Karpas-422 (cell line): ENCODE measurements around the gene KLF7. TPM values are rescaled to one million over a fixed set of nuclear protein-coding genes. Genes with fewer than 3 reads are reported as not detected.

Source experiments
- DNase-seq: peaks from one replicate; pipeline ENCODE4 v3.0.0-alpha.2; 2015
- H2AFZ ChIP-seq: fragments of 200-600 bp; sonication (generic); 2 replicates; pipeline ENCODE4 v1.6.1; 2014; ENCODE audit warnings: antibody characterized with exemption, low read length, mixed read lengths
- H3K27ac ChIP-seq: fragments of 200-600 bp; sonication (generic); 2 replicates; pipeline ENCODE4 v1.5.1; 2014; ENCODE audit warnings: mild to moderate bottlenecking, low read length, moderate library complexity
- H3K27me3 ChIP-seq: fragments of 200-600 bp; sonication (generic); 2 replicates; pipeline ENCODE4 v1.6.1; 2014; ENCODE audit warnings: low read length, mixed read lengths
- H3K36me3 ChIP-seq: fragments of 200-600 bp; sonication (generic); 2 replicates; pipeline ENCODE4 v1.6.1; 2014; ENCODE audit warnings: low read length, mixed read lengths; ENCODE audit not compliant: insufficient read depth
- H3K4me1 ChIP-seq: fragments of 200-600 bp; sonication (generic); 2 replicates; pipeline ENCODE4 v1.6.1; 2014; ENCODE audit warnings: mild to moderate bottlenecking, low read length, mixed read lengths
- H3K4me2 ChIP-seq: fragments of 200-600 bp; sonication (generic); 2 replicates; pipeline ENCODE4 v1.6.1; 2014; ENCODE audit warnings: low read length, low read depth, mild to moderate bottlenecking; ENCODE audit not compliant: poor library complexity, severe bottlenecking
- H3K4me3 ChIP-seq: fragments of 200-600 bp; sonication (generic); 2 replicates; pipeline ENCODE4 v1.5.1; 2014; ENCODE audit warnings: mild to moderate bottlenecking, antibody characterized with exemption, low read length, mixed read lengths
- H3K79me2 ChIP-seq: fragments of 200-600 bp; sonication (generic); 2 replicates; pipeline ENCODE4 v1.6.1; 2014; ENCODE audit warnings: mild to moderate bottlenecking, low read length, mixed read lengths
- H3K9ac ChIP-seq: fragments of 200-600 bp; sonication (generic); 2 replicates; pipeline ENCODE4 v1.6.0; 2014; ENCODE audit warnings: low read length
- H3K9me2 ChIP-seq: fragments of 200-600 bp; sonication (generic), shearing (Covaris generic); replicated peaks from 2 replicates; pipeline ENCODE4 v1.6.0; 2014; ENCODE audit warnings: mild to moderate bottlenecking, low read length, moderate library complexity; ENCODE audit not compliant: insufficient read depth
- H3K9me3 ChIP-seq: fragments of 300-700, 200-600 bp; sonication (generic); 2 replicates; pipeline ENCODE4 v1.6.1; 2014; ENCODE audit warnings: low read length, mixed read lengths
- H4K20me1 ChIP-seq: fragments of 200-600 bp; sonication (generic); 2 replicates; pipeline ENCODE4 v1.6.1; 2014; ENCODE audit warnings: mild to moderate bottlenecking, antibody characterized with exemption, low read length, low read depth; ENCODE audit not compliant: insufficient read depth
- total RNA-seq: library from RNA; depleted of rRNA; stranded (reverse); fragments of >200 nt; shearing (Covaris generic); gene quantifications from 2 replicates; pipeline ENCODE4 v1.2.3, GENCODE V29; 2014; ENCODE audit warnings: low replicate concordance; rRNA removed

Gene KLF7
- total RNA-seq: 6.5 and 8.8 TPM in 2 replicates

GRCh38 chr2:207165121-207166038 is at the start of gene KLF7:
TSS of gene KLF7 (minus strand) at chr2:207165948. CDS start at chr2:207165568, 380 bp downstream.
- H3K36me3 ChIP-seq: no peaks in the 10 kb centered on the region
- peak within 1 kb of the TSS; percentile 97 for H3K9ac ChIP-seq
- H3K9me3 ChIP-seq: no peaks in the 10 kb centered on the region
- H4K20me1 ChIP-seq: 0 out of 2 replicates have a peak, but pooled peaks cover 4% of the 10 kb centered on the region
- H3K27me3 ChIP-seq: 0 out of 2 replicates have a peak, but pooled peaks cover 2% of the 10 kb centered on the region
- H3K4me1 ChIP-seq: peaks cover 40% of the 10 kb centered on the region
- H3K27ac ChIP-seq: peak within 1 kb of the TSS; percentile 87
- peak within 1 kb of the TSS; percentile 84 for H3K4me3 ChIP-seq
- H3K4me2 ChIP-seq: peak within 1 kb of the TSS; percentile 91
- peak within 1 kb of the TSS; percentile 79 for H2AFZ ChIP-seq
- no peaks in the 10 kb centered on the region for H3K79me2 ChIP-seq
- DNase-seq: peak; percentile 52
- H3K9me2 ChIP-seq: no peaks in the 10 kb centered on the region

- Histone ChIP-seq H3K79me2 (no peaks in the 10 kb centered on the region), H3K27me3 (no peaks in the 10 kb centered on the region), H3K4me3 (no peak overlapping the region), H4K20me1 (no peaks in the 10 kb centered on the region), H3K4me2 (no peak overlapping the region), H3K9ac (no peak overlapping the region), H3K4me1 (no peaks in the 10 kb centered on the region), H3K36me3 (no peaks in the 10 kb centered on the region), H2AFZ (no peak overlapping the region), H3K9me2 (no peaks in the 10 kb centered on the region), H3K9me3 (no peaks in the 10 kb centered on the region), H3K27ac (no peak overlapping the region)
- DNase-seq: no peak
Observed at GRCh38 chr2:207215308-207215707, 49.6 kb upstream of the KLF7 start.

GRCh38 chr2:207214446-207214845 is 48.7 kb upstream of the KLF7 start:
- DNase-seq: no peak
- no peaks in the 10 kb centered on the region for H3K79me2 ChIP-seq
- no peak overlapping the region for H3K4me2 ChIP-seq
- no peak overlapping the region for H3K9ac ChIP-seq
- no peaks in the 10 kb centered on the region for H3K36me3 ChIP-seq
- H4K20me1 ChIP-seq: no peaks in the 10 kb centered on the region
- no peaks in the 10 kb centered on the region for H3K4me1 ChIP-seq
- H3K9me3 ChIP-seq: no peaks in the 10 kb centered on the region
- no peak overlapping the region for H2AFZ ChIP-seq
- no peaks in the 10 kb centered on the region for H3K9me2 ChIP-seq
- no peaks in the 10 kb centered on the region for H3K27me3 ChIP-seq
- H3K4me3 ChIP-seq: no peak overlapping the region
- H3K27ac ChIP-seq: no peak overlapping the region

DNA sequence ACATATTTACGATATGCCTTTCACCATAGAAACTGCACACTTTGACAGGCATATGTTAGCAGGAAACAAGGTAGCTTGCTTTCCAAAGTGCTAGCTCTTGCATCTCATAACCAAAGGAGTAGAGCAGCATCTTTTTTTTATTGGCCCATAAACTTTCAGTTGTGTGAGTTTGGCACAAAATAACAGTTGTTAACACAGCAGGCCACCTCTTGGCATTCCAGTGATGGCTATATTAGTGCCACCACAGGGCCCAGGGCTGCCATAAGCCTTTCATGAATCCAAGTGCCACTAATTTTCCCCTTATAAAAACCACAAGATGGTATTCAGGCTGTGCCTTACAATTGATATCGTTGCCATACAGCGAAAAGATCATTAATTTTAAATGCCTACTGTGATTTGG is 40.3 kb upstream of the KLF7 start:
- H4K20me1 ChIP-seq: no peaks in the 10 kb centered on the region

GRCh38 chr2:207205173-207205957 is 39.6 kb upstream of the KLF7 start:
- DNase-seq: no peak
- no peaks in the 10 kb centered on the region for H4K20me1 ChIP-seq
- no peaks in the 10 kb centered on the region for H3K9me2 ChIP-seq
- H3K4me1 ChIP-seq: peaks cover 3% of the 10 kb centered on the region; the same call in 1 of the 2 replicates
- H3K9me3 ChIP-seq: no peaks in the 10 kb centered on the region
- no peak overlapping the region for H3K4me3 ChIP-seq
- H3K27me3 ChIP-seq: no peaks in the 10 kb centered on the region
- H3K27ac ChIP-seq: no peak overlapping the region
- H2AFZ ChIP-seq: no peak overlapping the region
- H3K9ac ChIP-seq: no peak overlapping the region
- H3K36me3 ChIP-seq: no peaks in the 10 kb centered on the region
- H3K4me2 ChIP-seq: no peak overlapping the region
- H3K79me2 ChIP-seq: no peaks in the 10 kb centered on the region

More for the DNA sequence above, 40.3 kb upstream of the KLF7 start:
- Histone ChIP-seq H3K36me3 (no peaks in the 10 kb centered on the region), H3K27ac (no peak overlapping the region), H3K79me2 (no peaks in the 10 kb centered on the region), H3K4me3 (no peak overlapping the region), H2AFZ (no peak overlapping the region), H3K27me3 (no peaks in the 10 kb centered on the region), H3K9me3 (no peaks in the 10 kb centered on the region), H3K9ac (no peak overlapping the region), H3K4me2 (no peak overlapping the region), H3K9me2 (no peaks in the 10 kb centered on the region), H3K4me1 (peaks cover 3% of the 10 kb centered on the region; the same call in 1 of the 2 replicates)
- DNase-seq: no peak

- no peak for DNase-seq
Observed at GRCh38 chr2:207203056-207203455, 37.3 kb upstream of the KLF7 start.

GRCh38 chr2:207202645-207203044 is 36.9 kb upstream of the KLF7 start:
- Histone ChIP-seq H4K20me1 (no peaks in the 10 kb centered on the region), H3K9ac (no peak overlapping the region), H3K4me3 (no peak overlapping the region), H3K27ac (no peak overlapping the region), H2AFZ (no peak overlapping the region), H3K4me1 (peaks cover 3% of the 10 kb centered on the region; the same call in 1 of the 2 replicates), H3K9me3 (no peaks in the 10 kb centered on the region), H3K9me2 (no peaks in the 10 kb centered on the region), H3K79me2 (no peaks in the 10 kb centered on the region), H3K36me3 (0 out of 2 replicates have a peak, but pooled peaks cover 1% of the 10 kb centered on the region), H3K4me2 (no peak overlapping the region), H3K27me3 (no peaks in the 10 kb centered on the region)
- DNase-seq: peak; percentile 55

More at GRCh38 chr2:207203056-207203455, 37.3 kb upstream of the KLF7 start:
- no peaks in the 10 kb centered on the region for H3K9me2 ChIP-seq
- no peak overlapping the region for H3K4me2 ChIP-seq
- H3K79me2 ChIP-seq: no peaks in the 10 kb centered on the region
- H3K4me3 ChIP-seq: no peak overlapping the region
- peaks cover 3% of the 10 kb centered on the region; the same call in 1 of the 2 replicates for H3K4me1 ChIP-seq
- H2AFZ ChIP-seq: no peak overlapping the region
- H3K36me3 ChIP-seq: no peaks in the 10 kb centered on the region
- H3K27ac ChIP-seq: no peak overlapping the region
- no peaks in the 10 kb centered on the region for H4K20me1 ChIP-seq
- H3K27me3 ChIP-seq: no peaks in the 10 kb centered on the region
- H3K9ac ChIP-seq: no peak overlapping the region
- H3K9me3 ChIP-seq: no peaks in the 10 kb centered on the region

DNA sequence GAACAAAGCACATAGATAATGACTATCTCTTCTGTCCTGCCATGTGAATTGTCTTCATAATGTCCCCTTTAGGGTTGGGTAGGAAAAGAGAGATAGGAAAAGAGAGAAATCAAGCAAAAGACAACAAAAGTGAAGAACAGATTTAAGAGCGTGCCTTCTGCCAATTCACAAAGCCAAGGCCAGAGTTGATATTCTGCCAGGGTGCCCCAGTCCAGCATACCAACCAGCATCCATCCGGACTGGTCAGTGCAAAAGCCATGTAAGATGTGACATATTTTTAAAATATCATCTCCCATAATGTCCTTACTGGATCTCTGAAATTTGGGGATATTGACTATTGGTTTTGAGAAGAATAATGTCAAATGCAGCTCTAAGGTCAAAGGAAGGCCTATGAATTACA is 35.7 kb upstream of the KLF7 start:
- no peak overlapping the region for H3K9ac ChIP-seq
- H3K9me2 ChIP-seq: no peaks in the 10 kb centered on the region
- no peak overlapping the region for H2AFZ ChIP-seq
- no peak overlapping the region for H3K4me2 ChIP-seq
- peaks cover 3% of the 10 kb centered on the region; the same call in 1 of the 2 replicates for H3K4me1 ChIP-seq
- H4K20me1 ChIP-seq: no peaks in the 10 kb centered on the region
- H3K36me3 ChIP-seq: 0 out of 2 replicates have a peak, but pooled peaks cover 3% of the 10 kb centered on the region
- no peaks in the 10 kb centered on the region for H3K27me3 ChIP-seq
- no peak for DNase-seq
- H3K4me3 ChIP-seq: no peak overlapping the region
- H3K79me2 ChIP-seq: no peaks in the 10 kb centered on the region
- H3K27ac ChIP-seq: no peak overlapping the region
- no peaks in the 10 kb centered on the region for H3K9me3 ChIP-seq
